ENCODE results near the gene EMP3. TPM values are rescaled to one million over a fixed set of nuclear protein-coding genes. Genes with fewer than 3 reads are reported as not detected.
"Not testable (repeated sequence)": the region's sequence is repeated elsewhere in the genome, so short reads cannot be mapped to it uniquely, and the experiment has no call there.

The EMP3 gene
- total RNA-seq, 4 donors from 2014 or later = 22.2 to 52.5 (median 33.3) TPM

DNA sequence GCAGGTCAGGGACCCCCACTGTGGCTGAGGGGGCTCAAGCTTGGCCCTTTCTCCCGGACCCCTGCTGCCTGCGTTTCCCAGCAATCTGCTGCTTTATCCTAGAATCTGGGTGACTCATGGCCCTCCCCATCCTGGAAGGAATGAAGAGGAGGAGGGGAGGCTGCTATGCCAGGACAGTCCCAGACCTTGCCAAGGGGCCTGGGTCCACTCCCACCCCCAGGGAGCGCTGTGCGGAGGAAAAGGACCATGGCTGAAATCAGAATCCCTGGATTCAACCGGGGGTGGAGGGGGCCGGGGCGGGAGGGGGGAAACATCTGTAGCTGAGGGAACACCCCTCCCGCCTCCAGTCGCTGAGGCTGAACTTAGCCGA, 35.0 kb upstream of the EMP3 start:
- Histone ChIP-seq H3K4me1 (peaks cover 0 to 15% (median 3%) of the 10 kb centered on the region in 4 donors), H3K9me3 (peaks cover 0 to 10% (median 0%) of the 10 kb centered on the region in 4 donors), H3K36me3 (peaks cover 0 to 7% (median 0%) of the 10 kb centered on the region in 3 donors), H3K27me3 (peaks cover 0 to 7% of the 10 kb centered on the region in 2 donors), H3K4me3 (no peak overlapping the region), H3K27ac (no peak overlapping the region)
- WGBS, 2 donors = 8 to 20% methylated on average over 10 of the region's 10 CpGs
- DNase-seq (ENCODE audit: low spot score in 2 of 2) = no peak
- TF ChIP-seq, protein P1, sequence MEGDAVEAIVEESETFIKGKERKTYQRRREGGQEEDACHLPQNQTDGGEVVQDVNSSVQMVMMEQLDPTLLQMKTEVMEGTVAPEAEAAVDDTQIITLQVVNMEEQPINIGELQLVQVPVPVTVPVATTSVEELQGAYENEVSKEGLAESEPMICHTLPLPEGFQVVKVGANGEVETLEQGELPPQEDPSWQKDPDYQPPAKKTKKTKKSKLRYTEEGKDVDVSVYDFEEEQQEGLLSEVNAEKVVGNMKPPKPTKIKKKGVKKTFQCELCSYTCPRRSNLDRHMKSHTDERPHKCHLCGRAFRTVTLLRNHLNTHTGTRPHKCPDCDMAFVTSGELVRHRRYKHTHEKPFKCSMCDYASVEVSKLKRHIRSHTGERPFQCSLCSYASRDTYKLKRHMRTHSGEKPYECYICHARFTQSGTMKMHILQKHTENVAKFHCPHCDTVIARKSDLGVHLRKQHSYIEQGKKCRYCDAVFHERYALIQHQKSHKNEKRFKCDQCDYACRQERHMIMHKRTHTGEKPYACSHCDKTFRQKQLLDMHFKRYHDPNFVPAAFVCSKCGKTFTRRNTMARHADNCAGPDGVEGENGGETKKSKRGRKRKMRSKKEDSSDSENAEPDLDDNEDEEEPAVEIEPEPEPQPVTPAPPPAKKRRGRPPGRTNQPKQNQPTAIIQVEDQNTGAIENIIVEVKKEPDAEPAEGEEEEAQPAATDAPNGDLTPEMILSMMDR (IDR thresholded peaks at IDR 0.05) = no peak
- TF ChIP-seq POLR2A (IDR thresholded peaks at IDR 0.05) (no peak), EP300 (IDR thresholded peaks at IDR 0.05) (no peak)

DNA sequence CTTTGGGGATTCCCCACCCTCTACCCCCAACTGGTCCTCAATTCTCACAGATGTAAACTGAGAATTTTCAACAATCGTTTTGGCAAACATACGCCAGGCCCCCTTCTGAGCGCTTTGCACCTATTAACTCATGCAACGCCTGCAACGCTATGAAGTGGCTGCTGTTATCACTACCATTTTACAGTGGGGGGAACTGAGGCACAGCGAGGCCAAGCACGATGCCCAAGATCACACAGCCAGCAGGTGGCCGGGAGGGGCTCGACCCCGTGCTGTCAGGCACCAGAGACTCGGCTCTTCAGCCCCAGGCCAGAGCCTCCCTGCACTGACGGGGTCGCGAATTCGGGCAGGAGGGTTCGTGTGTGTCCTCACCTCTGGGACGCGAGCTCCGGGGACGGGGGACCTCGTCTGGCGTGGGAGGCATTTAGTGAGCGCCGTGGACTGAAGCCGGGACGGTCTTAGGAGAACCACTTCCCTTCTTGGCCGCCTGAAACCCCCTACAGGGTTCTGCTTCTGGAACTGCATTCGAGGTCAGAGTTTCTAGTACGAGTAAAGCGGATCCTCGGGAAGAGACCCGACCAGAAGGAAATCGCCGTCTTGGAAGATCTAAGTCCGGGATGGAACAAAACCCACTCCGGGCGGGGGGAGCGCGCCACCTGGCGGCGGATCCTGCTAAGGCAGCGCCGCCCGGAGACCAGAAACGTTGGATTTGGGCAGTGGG, 34.4 kb upstream of the EMP3 start:
- TF ChIP-seq, protein P1 (IDR thresholded peaks at IDR 0.05) = peak; percentile 92 to 97 (median 96)
- TF ChIP-seq POLR2A (IDR thresholded peaks at IDR 0.05) (no peak), EP300 (IDR thresholded peaks at IDR 0.05) (peak in 1 of 2 donors; percentile 21)
- peaks cover 0 to 10% (median 0%) of the 10 kb centered on the region in 4 donors for H3K9me3 ChIP-seq
- H3K4me3 ChIP-seq = peak overlapping the region; percentile 16 to 44 (median 30)
- DNase-seq (ENCODE audit: low spot score in 2 of 2) = peak; percentile 61 to 69
- H3K4me1 ChIP-seq = peaks cover 0 to 15% (median 3%) of the 10 kb centered on the region in 4 donors
- 1% methylated on average over 36 to 45 of the region's 45 CpGs for WGBS, 2 donors
- no peak overlapping the region for H3K27ac ChIP-seq
- H3K27me3 ChIP-seq = peaks cover 0 to 7% of the 10 kb centered on the region in 2 donors
- peaks cover 0 to 4% (median 0%) of the 10 kb centered on the region in 3 donors for H3K36me3 ChIP-seq

DNA sequence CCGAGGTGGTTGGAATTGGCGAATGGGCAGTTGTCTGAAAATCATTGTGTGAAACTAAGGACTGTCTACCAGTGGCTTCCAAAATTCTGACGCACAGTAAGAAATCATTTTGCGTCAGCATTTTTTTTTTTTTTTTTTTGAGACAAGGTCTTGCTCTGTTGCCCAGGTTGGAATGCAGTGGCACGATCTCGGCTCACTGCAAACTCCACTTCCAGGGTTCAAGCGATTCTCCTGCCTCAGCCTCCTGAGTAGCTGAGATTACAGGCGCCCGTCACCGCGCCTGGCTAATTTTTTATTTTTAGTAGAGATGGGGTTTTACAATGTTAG, 33.9 kb upstream of the EMP3 start:
- peak overlapping the region in 1 of 4 donors; percentile 44 for H3K4me3 ChIP-seq
- 24 to 30% methylated on average over 11 of the region's 11 CpGs for WGBS, 2 donors
- H3K27ac ChIP-seq; H3K27me3 ChIP-seq; H3K36me3 ChIP-seq; H3K9me3 ChIP-seq; DNase-seq (ENCODE audit: low spot score in 2 of 2): not testable (repeated sequence)
- H3K4me1 ChIP-seq = peaks cover 0 to 15% (median 3%) of the 10 kb centered on the region in 4 donors

DNA sequence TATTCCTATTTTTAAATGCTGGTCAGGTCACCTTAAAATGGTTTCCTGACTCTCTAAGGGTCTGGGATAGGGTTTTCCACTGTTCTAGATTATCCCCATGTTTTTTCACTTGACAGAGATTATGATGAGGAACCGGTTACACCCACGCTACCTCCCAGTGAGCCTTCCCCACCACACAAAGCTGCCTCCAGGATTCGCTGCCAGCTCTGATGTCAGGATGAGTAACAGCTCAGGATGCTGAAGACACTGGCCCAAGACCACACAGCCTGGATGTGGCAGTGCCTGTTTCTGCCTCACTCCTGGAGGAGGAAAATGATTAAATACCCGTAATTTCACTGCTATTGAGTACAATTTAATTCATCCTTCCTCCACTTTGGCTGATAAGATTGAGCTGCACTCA, 32.6 kb upstream of the EMP3 start:
- H3K27me3 ChIP-seq = peaks cover 0 to 7% of the 10 kb centered on the region in 2 donors
- H3K4me3 ChIP-seq = no peak overlapping the region
- TF ChIP-seq, protein P1 (IDR thresholded peaks at IDR 0.05) = no peak
- TF ChIP-seq EP300 (IDR thresholded peaks at IDR 0.05) (no peak), POLR2A (IDR thresholded peaks at IDR 0.05) (no peak)
- 82 to 92% methylated on average over 4 of the region's 4 CpGs for WGBS, 2 donors
- H3K4me1 ChIP-seq = peaks cover 0 to 15% (median 3%) of the 10 kb centered on the region in 4 donors
- H3K9me3 ChIP-seq = no peaks in the 10 kb centered on the region
- no peaks in the 10 kb centered on the region for H3K36me3 ChIP-seq
- DNase-seq (ENCODE audit: low spot score in 2 of 2) = no peak
- no peak overlapping the region for H3K27ac ChIP-seq

DNA sequence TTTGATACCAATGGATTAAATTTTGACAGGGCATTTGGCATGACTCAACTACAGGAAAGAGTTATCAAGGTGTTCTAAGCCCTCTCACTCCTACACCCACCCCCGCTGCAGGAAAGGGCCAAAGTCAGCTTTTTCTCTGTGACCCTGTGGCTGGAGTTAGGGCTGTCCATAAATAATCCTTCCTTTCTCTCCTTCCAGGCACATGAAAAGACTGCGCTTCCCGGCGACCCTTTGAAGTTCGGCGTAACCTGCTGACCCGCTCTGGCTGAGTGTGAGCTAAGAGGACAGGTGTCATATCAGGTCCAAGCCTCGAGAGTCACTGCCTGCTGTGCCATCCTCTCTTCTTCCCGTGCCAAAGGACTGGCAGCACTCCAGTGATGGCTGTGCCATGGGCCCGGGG, 29.9 kb upstream of the EMP3 start:
- TF ChIP-seq POLR2A (IDR thresholded peaks at IDR 0.05) (no peak), EP300 (IDR thresholded peaks at IDR 0.05) (no peak)
- TF ChIP-seq, protein P1 (IDR thresholded peaks at IDR 0.05) = no peak
- Histone ChIP-seq H3K4me1 (peaks cover 0 to 12% (median 3%) of the 10 kb centered on the region in 4 donors), H3K36me3 (no peaks in the 10 kb centered on the region), H3K9me3 (no peaks in the 10 kb centered on the region), H3K4me3 (no peak overlapping the region), H3K27me3 (peaks cover 0 to 7% of the 10 kb centered on the region in 2 donors), H3K27ac (no peak overlapping the region)
- DNase-seq (ENCODE audit: low spot score in 2 of 2) = no peak
- WGBS, 2 donors = 61 to 75% methylated on average over 9 to 10 of the region's 10 CpGs
